HepG2 (cell line): ENCODE measurements around the gene KIAA1217. TPM values are rescaled to one million over a fixed set of nuclear protein-coding genes. Genes with fewer than 3 reads are reported as not detected.

Experiments used
- ATAC-seq: fragments of 200-7000 bp; cut with Tn5 transposase; 3 replicates; pipeline ENCODE4 v1.9.1; 2020; ENCODE audit warnings: mild to moderate bottlenecking, moderate library complexity
- BruUV-seq: library from RNA; stranded (reverse); fragments of 400-500 nt; replicated peaks from 2 replicates; lab custom pipeline; 2021; lab: Mats Ljungman, UMichigan
- CTCF ChIA-PET: fragments of 300-600 bp; formaldehyde crosslinking; extraction: SDS; loops from one replicate; lab custom pipeline; 2021; ENCODE audit warnings: low total read pairs, inconsistent platforms, low intra/inter-chr PET ratio; lab: Yijun Ruan, JAX
- POLR2A ChIA-PET: fragments of 350-600 bp; sonication (Branson Sonifier 250); formaldehyde crosslinking; loops from one replicate; lab custom pipeline; 2020; ENCODE audit warnings: antibody characterized with exemption, inconsistent platforms; lab: Yijun Ruan, JAX
- DNase-seq: peaks from one replicate; pipeline ENCODE4 v3.0.0-alpha.2; 2015; ENCODE audit warnings: low spot score
- FAIRE-seq: peaks from 3 replicates; lab custom pipeline; 2011; peaks lifted over from hg19 to GRCh38; lab: Jason Lieb, UNC
- H2AFZ ChIP-seq: one replicate; pipeline ENCODE4 v1.6.1; 2011; ENCODE audit warnings: low read length, inconsistent platforms
- H3K27ac ChIP-seq: fragments of 300-600 bp; 3 replicates; pipeline ENCODE4 v1.8.0; 2011; ENCODE audit warnings: mixed run types, mild to moderate bottlenecking, mixed read lengths, low read length, inconsistent platforms; ENCODE audit not compliant: insufficient read depth; ENCODE audit errors: extremely low read length
- H3K27me3 ChIP-seq, 2 experiments: fragments of 200-600 bp in 1 of 2; 2 replicates in 1 of 2; 3 replicates in 1 of 2; pipeline versions ENCODE4 v1.6.0 to v1.8.0; 2011; ENCODE audit warnings: low read length in 2 of 2, mild to moderate bottlenecking in 2 of 2, moderate library complexity in 2 of 2, inconsistent platforms in 1 of 2; ENCODE audit not compliant: insufficient read depth in 2 of 2, control insufficient read depth in 1 of 2
- H3K36me3 ChIP-seq, 2 experiments: fragments of 200-600 bp in 1 of 2; replicated peaks in 1 of 2; 2 replicates in 1 of 2; 3 replicates in 1 of 2; pipeline versions ENCODE4 v1.5.1 to v1.8.0; 2011; ENCODE audit warnings: low read length in 2 of 2, inconsistent platforms in 1 of 2; ENCODE audit not compliant: insufficient read depth in 2 of 2, control insufficient read depth in 1 of 2
- H3K4me1 ChIP-seq: 2 replicates; pipeline ENCODE4 v1.5.1; 2012; ENCODE audit warnings: low read length, inconsistent platforms; ENCODE audit not compliant: insufficient read depth
- H3K4me2 ChIP-seq: 2 replicates; pipeline ENCODE4 v1.6.0; 2011; ENCODE audit warnings: low read depth, low read length, inconsistent platforms
- H3K4me3 ChIP-seq, 3 experiments: fragments of 200-600 bp in 1 of 3; sonication (generic), shearing (Covaris generic) in 1 of 3; replicated peaks in 1 of 3; 2 replicates each; pipeline ENCODE4 v1.5.1; 2011 to 2016; ENCODE audit warnings: low read length in 3 of 3, inconsistent platforms in 2 of 3, low read depth in 2 of 3, mild to moderate bottlenecking in 2 of 3, control low read depth in 1 of 3, mixed read lengths in 1 of 3; ENCODE audit not compliant: insufficient read depth in 1 of 3
- H3K79me2 ChIP-seq: one replicate; pipeline ENCODE4 v1.6.1; 2011; ENCODE audit warnings: low read length, inconsistent platforms; ENCODE audit not compliant: insufficient read depth
- H3K9ac ChIP-seq: 2 replicates; pipeline ENCODE4 v1.6.0; 2011; ENCODE audit warnings: mild to moderate bottlenecking, low read depth, low read length, inconsistent platforms; ENCODE audit not compliant: insufficient read depth
- H3K9me3 ChIP-seq: 2 replicates; pipeline ENCODE4 v1.5.1; 2012; ENCODE audit warnings: mild to moderate bottlenecking, low read length
- H4K20me1 ChIP-seq: 2 replicates; pipeline ENCODE4 v1.6.0; 2011; ENCODE audit warnings: inconsistent platforms, mild to moderate bottlenecking, low read length, moderate library complexity; ENCODE audit not compliant: insufficient read depth
- ATM ChIP-seq: fragments of 450-650 bp; IDR thresholded peaks from 2 replicates; pipeline ENCODE4 v1.7.1; 2017; ENCODE audit warnings: mild to moderate bottlenecking, borderline replicate concordance
- BRD4 ChIP-seq: sonication (generic); formaldehyde crosslinking; IDR thresholded peaks from 2 replicates; pipeline ENCODE4 v1.4.0; 2020; ENCODE audit warnings: missing genetic modification reagents
- ESRRA ChIP-seq: sonication (generic); formaldehyde crosslinking; IDR thresholded peaks from 2 replicates; pipeline ENCODE4 v1.5.1; 2020; ENCODE audit warnings: mild to moderate bottlenecking, low read depth, missing genetic modification reagents
- EZH2 ChIP-seq: conservative IDR thresholded peaks from 2 replicates; pipeline ENCODE4 v1.6.1; 2012; ENCODE audit warnings: mild to moderate bottlenecking, low read depth, low read length, moderate library complexity
- GABPA ChIP-seq, 2 experiments: IDR thresholded peaks; 2 replicates each; pipeline ENCODE4 v1.6.1; 2011 to 2016; ENCODE audit warnings: low read depth in 2 of 2, low read length in 1 of 2, missing biosample characterization in 1 of 2, missing genetic modification characterization in 1 of 2
- GATA4 ChIP-seq: sonication (generic); IDR thresholded peaks from 2 replicates; pipeline ENCODE4 v1.6.1; 2016; ENCODE audit warnings: antibody characterized with exemption, low read depth, borderline replicate concordance
- JUND ChIP-seq: sonication (generic); formaldehyde crosslinking; IDR thresholded peaks from 2 replicates; pipeline ENCODE4 v1.8.0; 2022; ENCODE audit warnings: mild to moderate bottlenecking, missing genetic modification reagents
- KAT8 ChIP-seq: IDR thresholded peaks from 2 replicates; pipeline ENCODE4 v1.6.1; 2016; ENCODE audit warnings: missing genetic modification reagents, missing compliant biosample characterization
- MBD4 ChIP-seq: IDR thresholded peaks from 2 replicates; pipeline ENCODE4 v1.6.1; 2012; ENCODE audit warnings: low read length, inconsistent platforms, borderline replicate concordance
- SMARCC2 ChIP-seq: fragments of 450-650 bp; IDR thresholded peaks from 2 replicates; pipeline ENCODE4 v1.6.1; 2017; ENCODE audit warnings: antibody characterized with exemption, mild to moderate bottlenecking
- TSC22D2 ChIP-seq: sonication (generic); formaldehyde crosslinking; IDR thresholded peaks from 2 replicates; pipeline ENCODE4 v1.5.1; 2020; ENCODE audit warnings: missing genetic modification reagents, mild to moderate bottlenecking, borderline replicate concordance
- ZNF230 ChIP-seq: sonication (generic); formaldehyde crosslinking; IDR thresholded peaks from 2 replicates; pipeline ENCODE4 v1.4.0; 2020; ENCODE audit warnings: mild to moderate bottlenecking, missing genetic modification reagents
- ZNF329 ChIP-seq: sonication (generic); formaldehyde crosslinking; IDR thresholded peaks from 2 replicates; pipeline ENCODE4 v1.9.0; 2021; ENCODE audit warnings: low read depth, mild to moderate bottlenecking, missing genetic modification reagents
- ZNF432 ChIP-seq: sonication (generic); formaldehyde crosslinking; IDR thresholded peaks from 2 replicates; pipeline ENCODE4 v1.5.0; 2020; ENCODE audit warnings: missing genetic modification reagents, mild to moderate bottlenecking, borderline replicate concordance
- ZNF549 ChIP-seq: sonication (generic); formaldehyde crosslinking; IDR thresholded peaks from 2 replicates; pipeline ENCODE4 v1.5.0; 2020; ENCODE audit warnings: missing genetic modification reagents
- ZSCAN29 ChIP-seq: sonication (generic); formaldehyde crosslinking; conservative IDR thresholded peaks from 2 replicates; pipeline ENCODE4 v1.4.0; 2020; ENCODE audit warnings: mild to moderate bottlenecking, missing genetic modification reagents
- WGBS: methylation state at CpG from one replicate; pipeline ENCODE4 v1.1.6; 2017; ENCODE audit warnings: low lambda C conversion rate; 5-methylcytosine and 5-hydroxymethylcytosine counted together
- in situ Hi-C: cut with HindIII; loops from 2 replicates; pipeline ENCODE4 v1.10.0; 2017; ENCODE audit warnings: low pct_unique_long_range_greater_than_20kb; ENCODE audit not compliant: extremely low pct_ligation_motif_present
- intact Hi-C: fragments of 100-400 bp; cut with micrococcal nuclease; formaldehyde crosslinking; loops from one replicate; pipeline ENCODE4 v1.10.0; 2022; ENCODE audit not compliant: unreplicated experiment
- polyA plus RNA-seq, 8 experiments: library from polyadenylated mRNA; depleted of rRNA in 3 of 8; stranded (reverse) in 7 of 8; unstranded in 1 of 8; fragments of >200 nt; fragmentation: Illumina TruSeq in 4 of 8; extraction: Trizol in 4 of 8; gene quantifications; 2 replicates each; pipeline versions ENCODE4 v1.2.1 to v1.2.3, GENCODE V29; 2011 to 2016; ENCODE audit warnings: low read depth in 4 of 8, missing spikeins in 1 of 8, mixed read lengths in 1 of 8; ENCODE audit not compliant: insufficient read depth in 1 of 8
- total RNA-seq, 5 experiments: library from RNA; depleted of rRNA; stranded (reverse); fragments of >200 nt; fragmentation: Illumina TruSeq; extraction: Trizol; gene quantifications; 2 replicates each; pipeline ENCODE4 v1.2.3, GENCODE V29; 2016; ENCODE audit warnings: low read depth in 1 of 5
- TF ChIP-seq, protein P1 (sequence below): sonication (generic); formaldehyde crosslinking; IDR thresholded peaks from 2 replicates; pipeline ENCODE4 v1.4.0; 2020; ENCODE audit warnings: missing genetic modification reagents
- TF ChIP-seq, protein P2 (sequence below): sonication (generic); formaldehyde crosslinking; IDR thresholded peaks from 2 replicates; pipeline ENCODE4 v1.4.0; 2020; ENCODE audit warnings: missing genetic modification reagents, borderline replicate concordance

Gene KIAA1217
- total and polyA plus RNA-seq, 2 of the 13 experiments (the other 11 are each of a cell fraction or from before 2014, with no cell fraction given), result 4.6 to 10.9 TPM

DNA sequence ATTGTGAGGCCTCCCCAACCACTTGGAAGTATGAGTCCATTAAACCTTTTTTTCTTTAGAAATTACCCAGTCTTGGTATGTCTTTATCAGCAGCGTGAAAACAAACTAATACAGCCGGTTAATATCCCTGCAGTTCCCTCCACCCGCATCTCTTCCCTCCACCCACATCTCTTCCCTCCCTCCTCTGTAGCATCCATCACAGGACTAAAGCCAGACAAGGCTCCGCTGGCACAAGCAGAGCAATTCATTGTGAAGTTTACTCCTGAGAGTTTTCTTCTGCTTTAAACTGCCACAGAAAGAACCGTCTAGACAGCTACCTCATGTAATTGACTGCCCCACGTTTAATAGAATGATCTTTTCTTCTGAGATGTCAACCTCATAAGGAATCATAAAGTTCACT is 131.5 kb downstream of the KIAA1217 start (continued):
- TF ChIP-seq MBD4 (no peak), ZNF549 (no peak), JUND (CRISPR knock-in tag) (no peak), ZSCAN29 (no peak)

DNA sequence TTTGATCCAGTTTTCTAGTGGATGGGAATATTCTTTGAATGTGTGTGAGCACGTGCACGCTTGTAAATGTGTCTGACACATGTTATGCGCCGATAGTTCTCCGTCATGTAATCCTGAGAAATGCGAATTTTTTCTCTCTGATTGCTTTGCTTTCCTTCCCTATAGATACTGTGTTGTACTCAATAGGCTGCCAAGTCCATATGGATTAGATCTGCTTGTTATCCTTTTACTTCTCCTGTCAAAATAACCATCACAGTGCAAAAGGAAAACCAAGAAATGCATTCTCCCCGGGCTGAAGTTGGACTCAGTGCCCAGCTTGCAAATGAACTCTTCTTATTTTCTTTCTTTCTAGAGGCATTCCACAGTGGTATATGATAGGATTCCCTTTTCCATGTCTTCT is 131.9 kb downstream of the KIAA1217 start:
- WGBS, result 97% methylated on average over 7 of the region's 7 CpGs
- intact Hi-C loops, result no loop called here
- TF ChIP-seq KAT8 (CRISPR knock-in tag) (no peak), GATA4 (no peak), ZNF432 (CRISPR knock-in tag) (no peak), SMARCC2 (no peak), ATM (no peak), EZH2 (no peak), BRD4 (CRISPR knock-in tag) (no peak), TSC22D2 (no peak), ESRRA (CRISPR knock-in tag) (no peak), GABPA (IDR thresholded peaks at IDR 0.05; ENCODE audit: low read depth, low read length) (no peak), GABPA (CRISPR knock-in tag; IDR thresholded peaks at IDR 0.05; ENCODE audit: low read depth) (no peak), ZNF329 (CRISPR knock-in tag) (no peak), ZNF230 (CRISPR knock-in tag) (no peak)
- TF ChIP-seq, protein P1, sequence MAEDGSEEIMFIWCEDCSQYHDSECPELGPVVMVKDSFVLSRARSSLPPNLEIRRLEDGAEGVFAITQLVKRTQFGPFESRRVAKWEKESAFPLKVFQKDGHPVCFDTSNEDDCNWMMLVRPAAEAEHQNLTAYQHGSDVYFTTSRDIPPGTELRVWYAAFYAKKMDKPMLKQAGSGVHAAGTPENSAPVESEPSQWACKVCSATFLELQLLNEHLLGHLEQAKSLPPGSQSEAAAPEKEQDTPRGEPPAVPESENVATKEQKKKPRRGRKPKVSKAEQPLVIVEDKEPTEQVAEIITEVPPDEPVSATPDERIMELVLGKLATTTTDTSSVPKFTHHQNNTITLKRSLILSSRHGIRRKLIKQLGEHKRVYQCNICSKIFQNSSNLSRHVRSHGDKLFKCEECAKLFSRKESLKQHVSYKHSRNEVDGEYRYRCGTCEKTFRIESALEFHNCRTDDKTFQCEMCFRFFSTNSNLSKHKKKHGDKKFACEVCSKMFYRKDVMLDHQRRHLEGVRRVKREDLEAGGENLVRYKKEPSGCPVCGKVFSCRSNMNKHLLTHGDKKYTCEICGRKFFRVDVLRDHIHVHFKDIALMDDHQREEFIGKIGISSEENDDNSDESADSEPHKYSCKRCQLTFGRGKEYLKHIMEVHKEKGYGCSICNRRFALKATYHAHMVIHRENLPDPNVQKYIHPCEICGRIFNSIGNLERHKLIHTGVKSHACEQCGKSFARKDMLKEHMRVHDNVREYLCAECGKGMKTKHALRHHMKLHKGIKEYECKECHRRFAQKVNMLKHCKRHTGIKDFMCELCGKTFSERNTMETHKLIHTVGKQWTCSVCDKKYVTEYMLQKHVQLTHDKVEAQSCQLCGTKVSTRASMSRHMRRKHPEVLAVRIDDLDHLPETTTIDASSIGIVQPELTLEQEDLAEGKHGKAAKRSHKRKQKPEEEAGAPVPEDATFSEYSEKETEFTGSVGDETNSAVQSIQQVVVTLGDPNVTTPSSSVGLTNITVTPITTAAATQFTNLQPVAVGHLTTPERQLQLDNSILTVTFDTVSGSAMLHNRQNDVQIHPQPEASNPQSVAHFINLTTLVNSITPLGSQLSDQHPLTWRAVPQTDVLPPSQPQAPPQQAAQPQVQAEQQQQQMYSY (CRISPR knock-in tag), result no peak
- TF ChIP-seq, protein P2, sequence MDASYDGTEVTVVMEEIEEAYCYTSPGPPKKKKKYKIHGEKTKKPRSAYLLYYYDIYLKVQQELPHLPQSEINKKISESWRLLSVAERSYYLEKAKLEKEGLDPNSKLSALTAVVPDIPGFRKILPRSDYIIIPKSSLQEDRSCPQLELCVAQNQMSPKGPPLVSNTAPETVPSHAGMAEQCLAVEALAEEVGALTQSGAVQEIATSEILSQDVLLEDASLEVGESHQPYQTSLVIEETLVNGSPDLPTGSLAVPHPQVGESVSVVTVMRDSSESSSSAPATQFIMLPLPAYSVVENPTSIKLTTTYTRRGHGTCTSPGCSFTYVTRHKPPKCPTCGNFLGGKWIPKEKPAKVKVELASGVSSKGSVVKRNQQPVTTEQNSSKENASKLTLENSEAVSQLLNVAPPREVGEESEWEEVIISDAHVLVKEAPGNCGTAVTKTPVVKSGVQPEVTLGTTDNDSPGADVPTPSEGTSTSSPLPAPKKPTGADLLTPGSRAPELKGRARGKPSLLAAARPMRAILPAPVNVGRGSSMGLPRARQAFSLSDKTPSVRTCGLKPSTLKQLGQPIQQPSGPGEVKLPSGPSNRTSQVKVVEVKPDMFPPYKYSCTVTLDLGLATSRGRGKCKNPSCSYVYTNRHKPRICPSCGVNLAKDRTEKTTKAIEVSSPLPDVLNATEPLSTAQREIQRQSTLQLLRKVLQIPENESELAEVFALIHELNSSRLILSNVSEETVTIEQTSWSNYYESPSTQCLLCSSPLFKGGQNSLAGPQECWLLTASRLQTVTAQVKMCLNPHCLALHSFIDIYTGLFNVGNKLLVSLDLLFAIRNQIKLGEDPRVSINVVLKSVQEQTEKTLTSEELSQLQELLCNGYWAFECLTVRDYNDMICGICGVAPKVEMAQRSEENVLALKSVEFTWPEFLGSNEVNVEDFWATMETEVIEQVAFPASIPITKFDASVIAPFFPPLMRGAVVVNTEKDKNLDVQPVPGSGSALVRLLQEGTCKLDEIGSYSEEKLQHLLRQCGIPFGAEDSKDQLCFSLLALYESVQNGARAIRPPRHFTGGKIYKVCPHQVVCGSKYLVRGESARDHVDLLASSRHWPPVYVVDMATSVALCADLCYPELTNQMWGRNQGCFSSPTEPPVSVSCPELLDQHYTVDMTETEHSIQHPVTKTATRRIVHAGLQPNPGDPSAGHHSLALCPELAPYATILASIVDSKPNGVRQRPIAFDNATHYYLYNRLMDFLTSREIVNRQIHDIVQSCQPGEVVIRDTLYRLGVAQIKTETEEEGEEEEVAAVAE (CRISPR knock-in tag), result no peak

More for the DNA sequence above, 131.9 kb downstream of the KIAA1217 start:
- H4K20me1 ChIP-seq, result no peaks in the 10 kb centered on the region
- no peaks in the 10 kb centered on the region; the same call in 1 of the 2 replicates for H3K4me1 ChIP-seq
- in situ Hi-C loops, result no loop called here
- DNase-seq (no peak), ATAC-seq (no peak), FAIRE-seq (no peak)
- ChIA-PET CTCF (no interaction called here), POLR2A (no interaction called here)
- no peak overlapping the region for H3K9ac ChIP-seq
- H2AFZ ChIP-seq, result no peak overlapping the region
- H3K9me3 ChIP-seq, result no peaks in the 10 kb centered on the region
- H3K27me3 ChIP-seq, result no peaks in the 10 kb centered on the region; a peak in 1 of 5 replicates
- H3K4me3 ChIP-seq, result no peak overlapping the region
- H3K36me3 ChIP-seq, result no peaks in the 10 kb centered on the region
- no TSS peak for BruUV-seq
- H3K4me2 ChIP-seq, result no peak overlapping the region
- no peak overlapping the region for H3K27ac ChIP-seq
- H3K79me2 ChIP-seq, result no peaks in the 10 kb centered on the region
